SHP77 treated with DMSO at 0.1 percent for 48 hours (cell line): ENCODE data around the gene DAND5.
"Not testable (repeated sequence)": the region's sequence is repeated elsewhere in the genome, so short reads cannot be mapped to it uniquely, and the experiment has no call there.

Experiments used
- DNase-seq: peaks from one replicate; lab custom pipeline; 2025; lab: John Stamatoyannopoulos, UW

DAND5 gene

DNA sequence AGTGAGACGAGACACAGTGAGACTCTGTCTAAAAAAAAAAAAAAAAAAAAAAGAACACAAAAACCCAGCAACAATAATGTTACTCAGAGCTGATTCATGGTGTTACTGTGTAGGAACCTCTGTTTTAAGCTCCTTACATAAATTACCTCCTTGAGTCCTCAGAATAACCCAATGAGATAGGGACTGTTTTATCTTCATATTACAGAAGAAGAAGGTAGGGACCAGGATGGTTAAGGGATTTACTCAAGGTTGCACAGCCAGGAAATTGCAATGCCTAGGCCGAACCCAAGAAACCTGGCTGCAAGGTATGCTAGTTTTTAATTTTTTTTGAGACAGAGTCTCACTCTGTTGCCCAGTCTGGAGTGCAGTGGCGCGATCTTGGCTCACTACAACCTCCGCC lies 1.5 kb upstream of the DAND5 start:
- no peak for DNase-seq

- DNase-seq = no peak
Observed at GRCh38 chr19:12970070-12970820, 869 bp downstream of the DAND5 start.

DNA sequence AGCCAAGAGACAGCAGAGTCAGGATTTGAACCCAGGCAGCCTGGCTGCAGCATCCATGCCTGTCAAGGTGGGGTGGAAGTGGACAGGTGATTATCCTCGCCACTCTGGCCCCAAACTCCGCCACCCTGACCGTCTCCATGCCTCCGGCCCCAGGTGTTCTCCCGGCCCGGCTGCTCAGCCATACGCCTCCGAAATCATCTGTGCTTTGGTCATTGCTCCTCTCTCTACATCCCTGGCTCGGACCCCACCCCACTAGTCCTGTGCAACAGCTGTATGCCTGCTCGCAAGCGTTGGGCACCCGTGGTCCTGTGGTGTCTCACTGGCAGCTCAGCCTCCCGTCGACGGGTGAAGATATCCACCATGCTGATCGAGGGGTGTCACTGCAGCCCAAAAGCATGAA lies 3.9 kb downstream of the DAND5 start:
- no peak for DNase-seq

- DNase-seq = no peak
Observed at GRCh38 chr19:12974301-12975220, 5.2 kb downstream of the DAND5 start.

DNA sequence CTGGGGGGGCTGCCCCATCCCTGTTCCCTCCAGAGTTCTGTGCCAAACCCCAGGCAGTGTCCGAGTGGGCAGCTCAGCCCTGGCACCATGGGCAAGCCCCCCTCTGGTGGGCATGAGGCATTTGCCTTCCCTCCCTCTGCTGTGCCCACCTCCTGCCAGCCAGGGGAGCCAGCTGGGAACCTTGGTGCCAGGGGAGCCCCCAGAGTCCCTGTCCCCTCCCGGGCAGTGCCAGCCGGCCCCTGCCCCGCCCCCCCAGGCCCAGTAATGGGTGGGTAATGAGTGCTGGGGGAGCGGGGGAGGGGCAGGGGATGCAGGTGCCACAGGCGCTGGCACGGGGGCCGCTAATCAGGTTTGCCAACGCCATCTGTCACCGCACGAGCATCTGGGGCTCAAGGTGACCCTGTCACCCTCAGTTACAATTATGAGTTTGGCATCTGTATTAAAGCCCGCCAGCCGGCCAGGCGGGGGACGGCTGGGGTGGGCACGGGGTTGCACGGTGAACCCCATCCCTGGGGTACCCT lies 5.9 kb downstream of the DAND5 start:
- no peak for DNase-seq

DNA sequence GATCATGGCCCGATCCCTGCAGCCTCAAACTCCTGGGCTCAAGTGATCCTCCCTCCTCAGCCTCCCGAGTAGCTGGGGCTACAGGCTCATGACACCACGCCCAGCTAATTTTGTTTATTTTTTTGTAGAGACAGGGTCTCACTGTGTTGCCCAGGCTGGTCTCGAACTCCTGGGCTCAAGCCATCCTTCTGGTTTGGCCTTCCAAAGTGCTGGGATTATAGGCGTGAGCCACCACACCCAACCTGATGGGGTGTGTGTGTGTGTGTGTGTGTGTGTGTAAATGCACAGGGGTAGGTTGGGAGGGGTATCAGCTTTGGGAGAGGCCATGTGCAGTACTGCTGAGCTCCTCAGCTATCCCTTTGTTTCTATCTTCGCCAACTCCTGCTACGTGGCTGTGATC lies 6.7 kb downstream of the DAND5 start:
- not testable (repeated sequence) for DNase-seq

DNA sequence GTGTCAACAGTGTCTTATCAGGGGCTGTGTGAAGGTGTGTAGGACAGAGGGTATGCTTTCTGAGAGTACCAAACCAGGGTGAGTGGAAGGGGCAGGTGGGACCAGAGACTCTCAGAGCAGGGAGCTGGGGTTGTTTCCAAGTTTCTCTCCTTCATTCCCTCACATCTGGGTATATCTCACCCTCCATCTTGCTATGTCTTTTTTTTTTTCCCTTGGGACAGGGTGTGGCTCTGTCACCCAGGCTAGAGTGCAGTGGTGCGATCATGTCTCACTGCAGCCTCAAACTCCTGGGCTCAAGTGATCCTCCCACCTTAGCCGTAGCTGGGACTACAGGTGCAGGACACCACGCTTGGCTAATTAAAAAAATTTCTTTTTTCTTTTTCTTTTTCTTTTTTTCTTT lies 10.6 kb downstream of the DAND5 start:
- DNase-seq = no peak

DNA sequence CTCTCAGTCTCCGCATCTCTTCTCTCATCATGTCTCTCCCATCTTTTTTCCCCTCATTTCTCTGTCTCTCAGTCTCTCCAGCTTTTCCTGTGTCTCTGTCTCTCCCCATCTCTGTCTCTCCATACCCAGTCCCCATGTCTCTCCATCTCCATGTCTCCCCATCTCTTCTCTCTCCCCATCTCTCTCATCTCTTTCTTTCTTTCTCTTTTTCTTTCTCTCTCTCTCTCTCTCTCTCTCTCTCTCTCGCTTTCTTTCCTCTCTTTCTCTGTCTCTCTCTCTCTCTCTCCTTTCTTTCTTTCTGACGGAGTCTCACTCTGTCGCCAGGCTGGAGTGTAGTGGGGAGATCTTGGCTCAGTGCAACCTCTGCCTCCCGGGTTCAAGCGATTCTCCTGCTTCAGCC lies 13.3 kb downstream of the DAND5 start:
- DNase-seq = no peak

DNA sequence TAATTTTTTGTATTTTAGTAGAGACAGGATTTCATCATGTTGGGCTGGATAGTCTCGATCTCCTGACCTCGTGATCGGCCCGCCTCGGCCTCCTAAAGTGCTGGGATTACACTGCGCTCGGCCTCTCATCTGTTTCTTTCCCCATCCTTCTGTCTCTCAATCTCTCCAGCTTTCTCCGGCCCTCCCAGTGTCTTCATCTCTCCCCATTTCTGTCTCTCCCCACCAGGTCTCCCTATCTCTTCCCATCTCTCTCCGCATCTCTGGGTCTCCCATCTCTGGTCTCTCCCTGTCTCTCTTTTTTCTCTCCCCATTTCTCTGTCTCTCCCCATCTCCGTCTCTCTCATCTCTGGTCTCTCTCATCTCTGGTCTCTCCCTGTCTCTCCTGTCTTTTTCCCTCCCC lies 13.7 kb downstream of the DAND5 start:
- DNase-seq = no peak

DNA sequence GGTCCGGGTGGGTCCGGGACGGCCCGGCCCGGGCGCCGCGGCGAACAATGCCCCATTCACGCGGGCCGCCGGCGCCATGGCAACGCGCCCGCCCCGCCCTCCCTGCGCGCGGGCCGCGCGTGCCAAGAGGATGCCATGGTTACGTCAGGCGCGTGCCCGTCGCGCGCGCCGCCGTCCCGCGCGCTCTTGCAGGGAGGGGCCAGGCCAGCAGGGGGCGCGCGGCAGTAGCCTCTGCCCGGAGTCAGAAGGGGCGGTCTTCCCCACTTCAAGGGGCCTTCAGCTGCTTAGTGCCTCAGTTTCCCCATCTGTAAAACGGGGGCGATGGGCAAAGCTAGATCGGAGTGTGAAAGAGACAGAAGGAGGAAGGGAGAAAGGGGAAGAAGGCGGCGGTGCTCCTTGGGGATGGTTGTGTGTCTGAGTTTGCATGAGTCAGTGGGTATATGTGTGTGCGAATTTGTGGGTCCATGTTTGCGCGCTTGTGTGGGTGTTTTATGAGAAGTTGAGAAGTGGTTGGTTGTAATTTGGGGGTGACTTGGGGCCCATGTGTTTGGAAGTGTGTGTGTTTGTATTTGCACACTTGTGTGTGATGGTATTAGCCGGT lies 14.3 kb downstream of the DAND5 start:
- peak; percentile 15 for DNase-seq

DNA sequence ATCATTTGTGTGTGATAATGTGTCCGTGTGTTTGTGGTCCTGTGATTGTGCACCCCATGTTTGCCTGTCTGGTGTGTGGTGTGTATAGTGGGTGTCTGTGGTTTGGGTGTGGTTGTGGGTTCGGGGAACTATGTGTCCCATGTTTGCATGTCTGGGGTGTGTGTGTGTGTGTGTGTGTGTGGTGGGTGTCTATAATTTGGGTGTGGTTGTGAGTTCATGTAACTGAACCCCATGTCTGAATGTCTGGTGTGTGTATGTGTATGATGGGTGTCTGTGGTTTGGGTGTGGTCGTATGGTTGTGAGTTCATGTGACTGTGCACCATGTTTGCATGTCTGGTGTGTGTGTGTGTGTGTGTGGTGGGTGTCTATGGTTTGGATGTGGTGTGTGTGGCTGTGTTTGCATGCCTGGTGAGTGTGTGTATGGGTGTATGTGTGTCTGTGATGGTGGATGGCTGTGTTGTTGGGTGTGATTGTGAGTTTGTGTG lies 14.8 kb downstream of the DAND5 start:
- no peak for DNase-seq

DNA sequence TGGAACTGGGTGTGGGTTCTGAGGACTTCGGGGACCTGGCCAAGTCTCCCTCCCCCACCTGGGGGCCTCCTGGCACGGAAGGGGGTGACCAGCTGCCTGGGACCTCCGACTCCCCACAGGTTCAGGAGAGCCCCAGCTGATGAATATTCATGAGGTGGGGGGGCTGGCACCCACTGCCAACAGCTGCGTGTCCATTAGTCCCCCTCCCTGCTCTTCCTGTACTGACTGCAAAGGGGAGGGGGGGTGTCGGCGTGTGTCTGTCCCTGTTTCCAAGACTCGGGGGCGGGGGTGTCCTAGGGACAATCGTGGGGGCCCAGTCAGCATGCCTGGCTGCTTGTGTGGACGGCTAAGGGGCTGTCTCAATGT lies 15.3 kb downstream of the DAND5 start:
- DNase-seq = no peak

DNA sequence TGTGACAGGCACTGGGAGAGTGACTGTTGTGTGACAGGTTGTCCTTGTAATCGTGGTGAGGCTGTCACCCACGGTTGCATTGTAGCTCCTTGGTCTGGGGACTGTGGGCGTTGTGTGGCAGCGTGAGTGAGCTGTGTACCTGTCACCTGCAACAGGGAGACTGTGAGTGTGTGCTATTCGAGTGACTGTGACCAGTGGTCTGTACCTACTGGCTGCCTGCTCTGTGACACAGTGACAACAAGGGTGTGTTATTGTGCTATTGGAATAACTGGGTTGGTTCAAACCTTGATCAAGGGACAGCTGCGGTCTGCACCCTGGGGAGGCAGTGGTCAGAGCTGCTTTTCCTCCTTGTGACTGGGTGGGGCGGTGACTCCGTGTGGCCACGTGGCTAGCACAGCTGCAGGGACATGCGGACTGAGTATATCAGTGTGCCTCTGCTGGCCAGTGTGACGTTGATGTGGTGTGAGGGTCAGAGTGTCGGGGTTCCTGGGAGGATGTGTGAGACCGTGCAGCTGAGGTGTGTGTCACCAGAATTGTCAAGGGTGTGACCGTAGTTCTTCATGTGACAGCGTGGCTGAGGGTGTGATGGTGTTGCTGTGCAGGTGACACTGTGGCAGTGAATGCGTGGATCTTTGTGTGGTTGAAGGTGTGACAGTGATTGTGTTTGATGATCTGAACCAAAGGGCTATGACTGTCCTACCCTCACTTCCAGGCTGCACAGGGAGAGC lies 15.8 kb downstream of the DAND5 start:
- DNase-seq = peak; percentile 41

GRCh38 chr19:12986726-12987125 lies 17.4 kb downstream of the DAND5 start:
- no peak for DNase-seq

- no peak for DNase-seq
Observed at GRCh38 chr19:12987190-12987589, 17.8 kb downstream of the DAND5 start.

- no peak for DNase-seq
Observed at GRCh38 chr19:12987781-12988180, 18.4 kb downstream of the DAND5 start.

DNA sequence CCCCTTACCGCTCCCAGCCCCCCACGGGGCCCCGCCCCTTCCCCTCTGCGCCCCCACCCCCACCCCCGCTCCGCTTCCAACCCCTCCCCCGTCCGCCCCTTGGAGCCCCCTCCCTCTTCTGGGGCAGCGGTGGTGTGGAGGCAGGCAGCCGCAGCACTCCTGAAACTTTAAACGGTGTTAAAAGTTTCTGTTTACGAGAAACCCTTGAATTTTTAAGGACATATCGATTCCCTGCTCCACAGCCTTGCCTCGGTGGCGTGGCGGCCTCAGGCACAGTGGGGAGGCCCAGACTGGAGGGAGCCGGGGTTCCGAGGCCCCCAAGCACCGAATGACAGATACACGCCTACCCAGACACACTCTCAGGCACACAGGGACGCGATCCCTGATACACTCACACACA lies 21.1 kb downstream of the DAND5 start:
- no peak for DNase-seq

- no peak for DNase-seq
Observed at GRCh38 chr19:12990853-12991252, 21.5 kb downstream of the DAND5 start.

GRCh38 chr19:12991296-12991695 lies 21.9 kb downstream of the DAND5 start:
- no peak for DNase-seq

GRCh38 chr19:12992729-12993128 lies 23.4 kb downstream of the DAND5 start:
- no peak for DNase-seq

DNA sequence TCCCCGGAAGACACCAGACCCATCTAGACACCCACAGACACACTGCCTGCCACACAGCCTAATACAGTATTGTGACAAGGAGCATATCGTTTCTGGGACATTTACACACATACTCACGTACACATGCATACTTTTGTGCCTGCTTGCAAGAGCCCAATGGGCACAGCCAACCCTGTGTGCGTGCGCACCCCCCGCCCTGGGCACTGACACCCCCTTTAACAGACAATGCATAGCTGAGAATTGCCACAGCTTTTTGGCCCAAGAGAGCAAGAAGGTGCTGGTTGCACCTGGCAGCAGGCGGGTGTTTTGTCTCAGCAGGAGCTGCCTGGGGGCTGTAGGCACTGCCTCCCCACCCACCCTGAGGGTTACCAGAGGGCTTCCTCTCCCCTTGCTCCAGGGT lies 24.2 kb downstream of the DAND5 start:
- no peak for DNase-seq
